ENCODE data around the gene SRMS. TPM values are rescaled to one million over a fixed set of nuclear protein-coding genes. Genes with fewer than 3 reads are reported as not detected.

Gene SRMS
- total and polyA plus RNA-seq, 2 donors (not counting 3 experiments of a cell fraction or from before 2014, with no cell fraction given) = not detected

DNA sequence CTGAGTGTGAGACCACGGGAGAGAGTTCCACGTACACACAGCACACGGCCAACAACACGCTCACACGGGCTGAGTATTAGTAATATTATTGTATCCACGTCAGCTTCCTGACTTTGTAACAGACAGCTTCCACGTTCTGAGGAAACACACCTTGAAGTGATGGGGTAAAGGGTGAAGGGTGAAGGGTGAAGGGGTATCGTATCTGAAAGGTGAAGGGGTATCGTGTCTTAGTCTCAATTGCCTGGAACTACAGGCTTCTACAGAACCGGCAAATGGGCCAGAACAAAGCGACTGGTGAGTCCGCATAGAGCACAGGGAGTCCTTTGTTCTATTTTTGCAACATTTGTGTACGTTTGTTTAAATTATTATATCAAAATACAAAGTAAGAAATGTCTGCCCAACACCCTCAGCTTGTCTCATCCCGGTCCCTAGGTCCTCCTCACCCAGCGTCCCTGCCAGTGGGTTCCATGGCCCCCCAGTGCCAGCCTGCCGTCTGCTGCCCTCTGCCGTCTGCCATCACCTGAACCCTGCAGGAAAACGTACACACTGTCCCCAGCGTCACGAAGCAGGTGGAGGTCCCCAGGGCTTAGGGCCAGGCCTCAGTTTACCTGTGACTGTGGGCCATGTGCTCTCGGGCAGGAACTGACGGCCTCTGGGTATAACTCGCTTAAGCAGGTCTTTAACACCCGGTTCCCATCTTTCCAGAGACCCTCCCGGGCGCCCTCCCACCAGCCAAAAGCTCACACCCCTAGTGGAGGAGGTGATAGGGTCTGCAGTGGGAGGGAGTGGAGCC, 30.9 kb upstream of the SRMS start:
- CTCF ChIA-PET = interaction anchor here (0.5 kb wide), 1 partner anchor 401 kb away, joined by 4 read pairs; the partner anchor contains the start of gene SAMD10
- no peaks in the 10 kb centered on the region for H3K9me1 ChIP-seq (replicated peaks; ENCODE audit: control insufficient read depth, extremely low read depth, insufficient read depth, low read length)
- no peak overlapping the region for H3K27ac ChIP-seq (ENCODE audit: insufficient read depth, low read depth, low read length)
- no peak for TF ChIP-seq JUN (IDR thresholded peaks at IDR 0.05; ENCODE audit: borderline replicate concordance, insufficient read depth, insufficient read length, low read depth)
- TF ChIP-seq CTCF (IDR thresholded peaks at IDR 0.05; ENCODE audit: extremely low read depth in 1 of 2, insufficient read depth in 1 of 2, low read depth in 1 of 2, low read length in 2 of 2) = no peak
- no peak for TF ChIP-seq POLR2A (IDR thresholded peaks at IDR 0.05; ENCODE audit: low read depth, low read length)
- no peak for TF ChIP-seq POLR2AphosphoS5 (IDR thresholded peaks at IDR 0.05; ENCODE audit: insufficient read depth, low read depth, low read length)
- no peak for TF ChIP-seq FOS (IDR thresholded peaks at IDR 0.05; ENCODE audit: borderline replicate concordance, insufficient read depth, low read length)
- TF ChIP-seq EZH2 (IDR thresholded peaks at IDR 0.05; ENCODE audit: borderline replicate concordance, low read depth, low read length, severe bottlenecking) = no peak
- TF ChIP-seq MAX (IDR thresholded peaks at IDR 0.05; ENCODE audit: insufficient read depth, insufficient read length) = no peak
- no peak for TF ChIP-seq GATA2 (IDR thresholded peaks at IDR 0.05; ENCODE audit: insufficient read depth, insufficient read length, low read depth, low read length)
- H2AFZ ChIP-seq (ENCODE audit: low read depth, low read length) = no peak overlapping the region
- no peak overlapping the region for H3K4me3 ChIP-seq (replicated peaks in 1 of 3; ENCODE audit: insufficient read depth in 1 of 3, low read depth in 1 of 3, low read length in 3 of 3)
- H4K20me1 ChIP-seq (replicated peaks; ENCODE audit: control insufficient read depth, extremely low read depth, insufficient read depth, low read length) = no peaks in the 10 kb centered on the region
- FAIRE-seq = no peak
- dilution Hi-C loops (cut with MboI; ENCODE audit: extremely low pct_ligation_motif_present, low sequenced_read_pairs) = no loop called here
- H3K9me3 ChIP-seq (replicated peaks; ENCODE audit: control insufficient read depth, insufficient read depth, low read length) = no peaks in the 10 kb centered on the region
- POLR2A ChIA-PET = no interaction called here
- H3K9ac ChIP-seq (replicated peaks; ENCODE audit: extremely low read depth, insufficient read depth, low read length) = no peak overlapping the region
- no peaks in the 10 kb centered on the region for H3K36me3 ChIP-seq (ENCODE audit: control insufficient read depth in 2 of 2, extremely low read depth in 1 of 2, insufficient read depth in 2 of 2, low read length in 2 of 2)
- no peaks in the 10 kb centered on the region for H3K27me3 ChIP-seq (ENCODE audit: control insufficient read depth in 2 of 2, insufficient read depth in 2 of 2, low read length in 2 of 2)
- peaks cover 6% of the 10 kb centered on the region for H3K4me1 ChIP-seq (ENCODE audit: control insufficient read depth, extremely low read depth, insufficient read depth, low read length)
- H3K4me2 ChIP-seq (ENCODE audit: insufficient read depth, low read length) = no peak overlapping the region
- intact Hi-C loops (cut with micrococcal nuclease) = no loop called here
- no peak for DNase-seq (ENCODE audit: low read depth, low spot score)
- BruUV-seq (replicated peaks) = no TSS peak
- peaks cover 3% of the 10 kb centered on the region for H3K79me2 ChIP-seq (ENCODE audit: control insufficient read depth, insufficient read depth, low read length)

All from endothelial cell of umbilical vein (primary cell).